ENCODE data around the gene CDH24.

CDH24 gene

DNA sequence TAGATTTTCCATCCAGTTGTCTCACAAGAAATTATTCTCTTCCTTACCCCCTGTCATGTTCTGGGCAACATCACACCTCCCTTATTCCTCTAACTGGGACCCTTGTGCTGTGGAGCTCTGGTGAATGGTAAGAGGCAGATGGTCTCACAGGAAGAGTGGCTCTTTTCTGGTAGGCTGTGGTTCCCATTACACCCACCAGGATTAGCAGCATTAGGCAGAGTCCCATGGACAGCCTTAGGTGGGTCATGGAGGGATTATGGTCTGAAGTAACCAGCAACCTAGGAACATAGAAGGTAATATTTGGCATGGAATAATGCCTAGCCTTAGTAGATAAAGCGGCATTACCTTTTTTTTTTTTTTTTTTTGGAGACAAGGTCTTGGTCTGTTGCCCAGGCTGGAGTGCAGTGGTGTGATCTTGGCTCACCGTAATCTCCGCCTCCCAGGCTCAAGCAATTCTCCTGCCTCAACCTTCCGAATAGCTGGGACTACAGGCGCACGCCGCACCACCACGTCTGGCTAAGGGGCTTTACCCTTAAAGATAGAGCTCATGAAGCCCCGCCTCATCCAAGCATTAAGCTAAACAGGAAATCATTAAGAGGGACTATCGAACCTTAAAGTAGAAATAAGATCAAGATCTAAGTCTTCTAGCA, 42.0 kb upstream of the CDH24 start:
- H3K36me3 ChIP-seq (ENCODE audit: control insufficient read depth in 1 of 2, insufficient read depth in 2 of 2, low read length in 2 of 2): peaks cover 17 to 21% of the 10 kb centered on the region in 2 donors
- H3K27ac ChIP-seq (ENCODE audit: low read length): no peak overlapping the region
- H3K9me3 ChIP-seq (ENCODE audit: control insufficient read depth in 1 of 2, low read length in 2 of 2): no peaks in the 10 kb centered on the region
- no peaks in the 10 kb centered on the region for H3K27me3 ChIP-seq (ENCODE audit: low read depth, low read length)
- H3K4me1 ChIP-seq (ENCODE audit: control insufficient read depth in 1 of 2, insufficient read depth in 2 of 2, low read length in 2 of 2): peaks cover 13 to 19% of the 10 kb centered on the region in 2 donors
- H3K4me3 ChIP-seq (ENCODE audit: low read depth in 1 of 2, low read length in 2 of 2): no peak overlapping the region

DNA sequence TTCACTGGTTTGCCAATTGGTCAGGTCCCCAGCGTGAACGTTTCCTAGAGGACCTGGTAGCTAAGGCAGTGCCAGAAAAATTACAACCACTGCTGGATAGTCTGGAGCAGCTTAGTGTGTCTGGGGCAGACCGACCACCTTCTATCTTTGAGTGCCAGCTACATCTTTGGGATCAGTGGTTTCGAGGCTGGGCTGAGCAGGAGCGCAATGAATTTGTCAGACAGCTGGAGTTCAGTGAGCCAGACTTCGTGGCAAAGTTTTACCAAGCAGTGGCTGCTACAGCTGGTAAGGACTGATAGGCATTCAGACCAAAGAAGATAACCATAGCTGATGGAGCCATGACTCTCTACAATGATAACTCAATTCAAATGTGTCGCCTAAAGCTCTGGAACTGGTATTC, 40.5 kb upstream of the CDH24 start:
- no peaks in the 10 kb centered on the region for H3K27me3 ChIP-seq (ENCODE audit: low read depth, low read length)
- H3K4me3 ChIP-seq (ENCODE audit: low read depth in 1 of 2, low read length in 2 of 2): no peak overlapping the region
- peaks cover 17 to 21% of the 10 kb centered on the region in 2 donors for H3K36me3 ChIP-seq (ENCODE audit: control insufficient read depth in 1 of 2, insufficient read depth in 2 of 2, low read length in 2 of 2)
- no peak overlapping the region for H3K27ac ChIP-seq (ENCODE audit: low read length)
- no peaks in the 10 kb centered on the region for H3K9me3 ChIP-seq (ENCODE audit: control insufficient read depth in 1 of 2, low read length in 2 of 2)
- H3K4me1 ChIP-seq (ENCODE audit: control insufficient read depth in 1 of 2, insufficient read depth in 2 of 2, low read length in 2 of 2): peaks cover 13 to 31% of the 10 kb centered on the region in 2 donors

- H3K9me3 ChIP-seq (ENCODE audit: control insufficient read depth in 1 of 2, low read length in 2 of 2): no peaks in the 10 kb centered on the region
- peaks cover 18 to 34% of the 10 kb centered on the region in 2 donors for H3K36me3 ChIP-seq (ENCODE audit: control insufficient read depth in 1 of 2, insufficient read depth in 2 of 2, low read length in 2 of 2)
- peak within 1 kb of the TSS; percentile 99 for H3K27ac ChIP-seq (ENCODE audit: low read length)
- H3K4me1 ChIP-seq (ENCODE audit: control insufficient read depth in 1 of 2, insufficient read depth in 2 of 2, low read length in 2 of 2): peaks cover 13 to 34% of the 10 kb centered on the region in 2 donors
- H3K27me3 ChIP-seq (ENCODE audit: low read depth, low read length): no peaks in the 10 kb centered on the region
- H3K4me3 ChIP-seq (ENCODE audit: low read depth in 1 of 2, low read length in 2 of 2): peak within 1 kb of the TSS; percentile 89 to 96
Observed at GRCh38 chr14:23095196-23096108, 38.1 kb upstream of the CDH24 start, which contains the start of gene C14orf119. C14orf119 (plus strand) TSS chr14:23095505; CDS start chr14:23097659, 2,154 bp downstream.

DNA sequence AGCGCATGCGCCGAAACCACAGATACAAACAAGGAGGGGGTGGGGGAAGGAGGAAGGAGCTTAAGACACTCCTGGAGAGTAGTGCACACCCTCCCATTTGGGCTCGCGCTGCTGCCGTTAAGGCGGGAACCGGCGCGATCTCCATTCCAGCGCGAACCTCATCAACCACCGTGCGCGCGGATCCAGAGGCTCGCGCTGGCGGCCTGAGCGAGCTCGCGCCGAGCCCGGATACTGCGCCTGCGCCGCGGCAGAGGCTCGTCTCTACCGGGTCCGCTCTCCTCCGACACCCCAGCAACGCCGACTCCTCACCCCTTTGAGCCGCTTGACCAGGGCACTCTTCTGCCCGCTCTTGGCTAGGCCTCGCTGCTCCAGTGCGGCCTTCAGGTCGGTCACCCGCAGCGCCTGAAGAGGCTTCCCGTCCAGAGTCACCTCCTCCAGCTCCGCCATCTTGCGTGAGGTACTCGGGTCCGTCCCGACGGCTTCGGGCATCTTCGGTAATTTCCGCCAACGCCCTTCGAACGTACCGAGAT, 37.4 kb upstream of the CDH24 start, which contains the start of gene ACIN1:
Gene ACIN1 (minus strand): TSS at position 471 of the 530 bp plus-strand sequence. CDS start 24 bp downstream, at position 447.
- Histone ChIP-seq H3K4me1 (ENCODE audit: control insufficient read depth in 1 of 2, insufficient read depth in 2 of 2, low read length in 2 of 2) (peaks cover 13 to 34% of the 10 kb centered on the region in 2 donors), H3K27me3 (ENCODE audit: low read depth, low read length) (no peaks in the 10 kb centered on the region), H3K4me3 (ENCODE audit: low read depth in 1 of 2, low read length in 2 of 2) (peak within 1 kb of the TSS; percentile 89 to 96), H3K9me3 (ENCODE audit: control insufficient read depth in 1 of 2, low read length in 2 of 2) (no peaks in the 10 kb centered on the region), H3K36me3 (ENCODE audit: control insufficient read depth in 1 of 2, insufficient read depth in 2 of 2, low read length in 2 of 2) (peaks cover 26 to 42% of the 10 kb centered on the region in 2 donors), H3K27ac (ENCODE audit: low read length) (peak within 1 kb of the TSS; percentile 99)

GRCh38 chr14:23093991-23094665, 36.8 kb upstream of the CDH24 start:
- H3K4me3 ChIP-seq (ENCODE audit: low read depth in 1 of 2, low read length in 2 of 2): peak overlapping the region; percentile 89 to 96
- H3K27me3 ChIP-seq (ENCODE audit: low read depth, low read length): no peaks in the 10 kb centered on the region
- H3K27ac ChIP-seq (ENCODE audit: low read length): peak overlapping the region; percentile 90
- peaks cover 13 to 34% of the 10 kb centered on the region in 2 donors for H3K4me1 ChIP-seq (ENCODE audit: control insufficient read depth in 1 of 2, insufficient read depth in 2 of 2, low read length in 2 of 2)
- H3K9me3 ChIP-seq (ENCODE audit: control insufficient read depth in 1 of 2, low read length in 2 of 2): no peaks in the 10 kb centered on the region
- peaks cover 31 to 44% of the 10 kb centered on the region in 2 donors for H3K36me3 ChIP-seq (ENCODE audit: control insufficient read depth in 1 of 2, insufficient read depth in 2 of 2, low read length in 2 of 2)

DNA sequence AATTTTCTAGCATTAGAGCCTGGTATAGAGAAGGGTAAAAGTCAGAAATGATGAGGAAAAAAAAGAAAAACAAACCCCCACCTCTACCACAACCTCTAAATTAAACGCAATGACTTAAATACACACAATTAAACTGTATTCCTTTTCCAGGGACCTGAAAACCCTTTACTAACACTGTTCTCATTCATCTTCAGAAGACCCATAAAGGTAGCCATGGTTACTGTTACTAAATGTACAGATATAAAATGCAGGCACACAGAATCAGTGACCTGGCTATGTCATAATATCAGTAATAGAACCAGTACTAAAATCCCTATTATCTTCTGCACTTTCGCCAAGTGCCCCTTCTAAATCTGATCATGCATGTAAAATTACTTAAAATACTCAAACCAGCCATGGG, 36.2 kb upstream of the CDH24 start:
- Histone ChIP-seq H3K9me3 (ENCODE audit: control insufficient read depth in 1 of 2, low read length in 2 of 2) (no peaks in the 10 kb centered on the region), H3K36me3 (ENCODE audit: control insufficient read depth in 1 of 2, insufficient read depth in 2 of 2, low read length in 2 of 2) (peaks cover 30 to 41% of the 10 kb centered on the region in 2 donors), H3K27ac (ENCODE audit: low read length) (peak overlapping the region; percentile 90), H3K4me3 (ENCODE audit: low read depth in 1 of 2, low read length in 2 of 2) (peak overlapping the region; percentile 89 to 96), H3K4me1 (ENCODE audit: control insufficient read depth in 1 of 2, insufficient read depth in 2 of 2, low read length in 2 of 2) (peaks cover 13 to 34% of the 10 kb centered on the region in 2 donors), H3K27me3 (ENCODE audit: low read depth, low read length) (no peaks in the 10 kb centered on the region)

DNA sequence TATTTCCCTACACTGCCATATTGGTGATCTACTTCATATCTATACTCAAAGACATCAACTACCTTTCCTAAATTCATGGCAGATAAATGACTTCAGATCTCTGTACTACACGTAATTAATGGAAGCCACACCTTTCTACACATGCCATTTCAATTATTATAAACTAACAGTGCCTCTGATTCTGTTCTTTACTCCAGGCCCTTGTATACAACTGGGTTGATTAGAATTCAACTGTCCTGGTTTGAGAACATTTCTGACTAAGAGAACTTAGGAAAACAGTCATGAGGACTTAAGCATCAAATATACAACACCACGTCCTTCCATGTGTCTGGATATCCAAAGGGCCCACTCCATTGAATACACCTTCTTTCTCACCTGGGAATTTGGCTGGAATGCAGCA, 35.8 kb upstream of the CDH24 start:
- peak overlapping the region in 1 of 2 donors; percentile 96 for H3K4me3 ChIP-seq (ENCODE audit: low read depth in 1 of 2, low read length in 2 of 2)
- peaks cover 13 to 32% of the 10 kb centered on the region in 2 donors for H3K4me1 ChIP-seq (ENCODE audit: control insufficient read depth in 1 of 2, insufficient read depth in 2 of 2, low read length in 2 of 2)
- H3K9me3 ChIP-seq (ENCODE audit: control insufficient read depth in 1 of 2, low read length in 2 of 2): no peaks in the 10 kb centered on the region
- H3K27me3 ChIP-seq (ENCODE audit: low read depth, low read length): no peaks in the 10 kb centered on the region
- H3K27ac ChIP-seq (ENCODE audit: low read length): no peak overlapping the region
- H3K36me3 ChIP-seq (ENCODE audit: control insufficient read depth in 1 of 2, insufficient read depth in 2 of 2, low read length in 2 of 2): peaks cover 29 to 38% of the 10 kb centered on the region in 2 donors

GRCh38 chr14:23091294-23092225, 34.2 kb upstream of the CDH24 start:
- Histone ChIP-seq H3K27ac (ENCODE audit: low read length) (no peak overlapping the region), H3K4me3 (ENCODE audit: low read depth in 1 of 2, low read length in 2 of 2) (no peak overlapping the region), H3K36me3 (ENCODE audit: control insufficient read depth in 1 of 2, insufficient read depth in 2 of 2, low read length in 2 of 2) (peaks cover 30 to 43% of the 10 kb centered on the region in 2 donors), H3K9me3 (ENCODE audit: control insufficient read depth in 1 of 2, low read length in 2 of 2) (no peaks in the 10 kb centered on the region), H3K27me3 (ENCODE audit: low read depth, low read length) (no peaks in the 10 kb centered on the region), H3K4me1 (ENCODE audit: control insufficient read depth in 1 of 2, insufficient read depth in 2 of 2, low read length in 2 of 2) (peaks cover under 1 to 17% of the 10 kb centered on the region in 2 donors)

DNA sequence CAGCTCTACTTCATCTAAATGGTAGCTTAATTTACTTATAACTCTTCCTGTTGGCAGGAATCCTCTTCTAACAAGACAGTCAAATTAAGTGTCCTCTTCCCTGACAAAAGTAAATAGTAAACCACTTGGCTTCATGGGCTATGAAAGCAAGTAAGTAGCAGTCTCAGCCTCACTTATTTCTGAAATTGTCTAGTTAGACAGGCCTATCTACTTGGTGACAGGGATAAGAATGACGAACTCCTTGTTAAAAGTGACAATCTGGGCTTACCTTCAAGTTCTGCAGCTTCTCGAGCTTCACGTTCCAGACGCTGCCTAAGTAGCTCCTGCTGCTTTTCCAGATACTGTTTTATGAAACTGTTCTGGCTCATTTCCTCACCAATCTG, 32.9 kb upstream of the CDH24 start:
- Histone ChIP-seq H3K36me3 (ENCODE audit: control insufficient read depth in 1 of 2, insufficient read depth in 2 of 2, low read length in 2 of 2) (peaks cover 41 to 52% of the 10 kb centered on the region in 2 donors), H3K4me1 (ENCODE audit: control insufficient read depth in 1 of 2, insufficient read depth in 2 of 2, low read length in 2 of 2) (peaks cover 0 to 15% of the 10 kb centered on the region in 2 donors), H3K27me3 (ENCODE audit: low read depth, low read length) (no peaks in the 10 kb centered on the region), H3K4me3 (ENCODE audit: low read depth in 1 of 2, low read length in 2 of 2) (no peak overlapping the region), H3K27ac (ENCODE audit: low read length) (no peak overlapping the region), H3K9me3 (ENCODE audit: control insufficient read depth in 1 of 2, low read length in 2 of 2) (no peaks in the 10 kb centered on the region)

All from muscle layer of duodenum (tissue), 2 donors.